Measurements from ENCODE around the gene ARMH3. TPM values are rescaled to one million over a fixed set of nuclear protein-coding genes. Genes with fewer than 3 reads are reported as not detected.
"Not testable (repeated sequence)": the region's sequence is repeated elsewhere in the genome, so short reads cannot be mapped to it uniquely, and the experiment has no call there.

ARMH3 gene
- total RNA-seq, 1 donor from 2014 or later = 4.5 TPM

- Histone ChIP-seq H3K4me1 (no peaks in the 10 kb centered on the region), H3K36me3 (peaks cover 50 to 55% of the 10 kb centered on the region in 2 donors), H3K4me3 (no peak overlapping the region), H3K27me3 (no peaks in the 10 kb centered on the region), H3K27ac (no peak overlapping the region), H3K9me3 (no peaks in the 10 kb centered on the region)
- DNase-seq (ENCODE audit: low spot score in 2 of 2) = no peak
- no peak for TF ChIP-seq CTCF (IDR thresholded peaks at IDR 0.05)
- intact Hi-C loops (cut with DNase I) = no loop called here
Observed at GRCh38 chr10:101995451-101996063, 60.4 kb downstream of the ARMH3 start.

GRCh38 chr10:101993651-101994200 lies 62.2 kb downstream of the ARMH3 start:
- no peaks in the 10 kb centered on the region for H3K9me3 ChIP-seq
- H3K27me3 ChIP-seq = no peaks in the 10 kb centered on the region
- no peak overlapping the region for H3K4me3 ChIP-seq
- intact Hi-C loops (cut with DNase I) = no loop called here
- no peak overlapping the region for H3K27ac ChIP-seq
- DNase-seq (ENCODE audit: low spot score in 2 of 2) = no peak
- H3K36me3 ChIP-seq = peaks cover 62 to 64% of the 10 kb centered on the region in 2 donors
- no peaks in the 10 kb centered on the region for H3K4me1 ChIP-seq
- TF ChIP-seq CTCF (IDR thresholded peaks at IDR 0.05) = no peak

- no peak for TF ChIP-seq CTCF (IDR thresholded peaks at IDR 0.05)
- Histone ChIP-seq H3K9me3 (no peaks in the 10 kb centered on the region), H3K4me3 (no peak overlapping the region), H3K36me3 (peaks cover 64 to 67% of the 10 kb centered on the region in 2 donors), H3K27me3 (no peaks in the 10 kb centered on the region), H3K4me1 (no peaks in the 10 kb centered on the region), H3K27ac (no peak overlapping the region)
- intact Hi-C loops (cut with DNase I) = no loop called here
- no peak for DNase-seq (ENCODE audit: low spot score in 2 of 2)
Observed at GRCh38 chr10:101993221-101993620, 62.8 kb downstream of the ARMH3 start.

GRCh38 chr10:101987136-101987535 lies 68.8 kb downstream of the ARMH3 start:
- Histone ChIP-seq H3K36me3 (peaks cover 51 to 84% of the 10 kb centered on the region in 2 donors), H3K9me3 (no peaks in the 10 kb centered on the region), H3K4me3 (no peak overlapping the region), H3K27ac (no peak overlapping the region), H3K4me1 (no peaks in the 10 kb centered on the region), H3K27me3 (no peaks in the 10 kb centered on the region)
- DNase-seq (ENCODE audit: low spot score in 2 of 2) = no peak
- TF ChIP-seq CTCF (IDR thresholded peaks at IDR 0.05) = no peak
- intact Hi-C loops (cut with DNase I) = no loop called here

- no peak overlapping the region for H3K4me3 ChIP-seq
- no peaks in the 10 kb centered on the region for H3K4me1 ChIP-seq
- intact Hi-C loops (cut with DNase I) = no loop called here
- DNase-seq (ENCODE audit: low spot score in 2 of 2) = no peak
- no peaks in the 10 kb centered on the region for H3K9me3 ChIP-seq
- H3K27ac ChIP-seq = no peak overlapping the region
- TF ChIP-seq CTCF (IDR thresholded peaks at IDR 0.05) = no peak
- peaks cover 46 to 80% of the 10 kb centered on the region in 2 donors for H3K36me3 ChIP-seq
- H3K27me3 ChIP-seq = no peaks in the 10 kb centered on the region
Observed at GRCh38 chr10:101986624-101986971, 69.4 kb downstream of the ARMH3 start.

GRCh38 chr10:101980677-101981076 lies 75.3 kb downstream of the ARMH3 start:
- peaks cover 12 to 29% of the 10 kb centered on the region in 2 donors for H3K36me3 ChIP-seq
- H3K9me3 ChIP-seq; intact Hi-C loops (cut with DNase I); H3K4me1 ChIP-seq; H3K4me3 ChIP-seq; DNase-seq (ENCODE audit: low spot score in 2 of 2); H3K27me3 ChIP-seq; H3K27ac ChIP-seq: not testable (repeated sequence)

Data from ascending aorta (tissue), 2 donors.